HCT116 (cell line): ENCODE measurements around the gene CHRNA4. TPM values are rescaled to one million over a fixed set of nuclear protein-coding genes. Genes with fewer than 3 reads are reported as not detected.

Experiments
- ATAC-seq: fragments of 200-7000 bp; cut with Tn5 transposase; 2 replicates; pipeline ENCODE4 v1.9.1; 2020; ENCODE audit warnings: mild to moderate bottlenecking, moderate library complexity
- BruUV-seq: library from RNA; stranded (reverse); fragments of 400-500 nt; replicated peaks from 2 replicates; lab custom pipeline; 2021; lab: Mats Ljungman, UMichigan
- CTCF ChIA-PET: fragments of 300-600 bp; sonication (Branson Sonifier 250); formaldehyde crosslinking; loops from one replicate; lab custom pipeline; 2021; ENCODE audit warnings: antibody characterized with exemption; lab: Charles Lee
- POLR2A ChIA-PET: fragments of 300-600, 350-600 bp; sonication (Branson Sonifier 250); formaldehyde crosslinking; loops from one replicate; lab custom pipeline; 2021; ENCODE audit warnings: antibody characterized with exemption; lab: Charles Lee
- RAD21 ChIA-PET, 2 experiments: fragments of 300-600 bp; sonication (Branson Sonifier 250); formaldehyde crosslinking; loops; one replicate each; lab custom pipeline; 2023; ENCODE audit warnings: low total read pairs in 2 of 2; ENCODE audit not compliant: uncharacterized antibody in 2 of 2, unreplicated experiment in 2 of 2, low non-redundant PET in 1 of 2; lab: Charles Lee
- DNase-seq: peaks from one replicate; pipeline ENCODE4 v3.0.0-alpha.2; 2010; ENCODE audit warnings: low read depth, low spot score
- H2AFZ ChIP-seq: fragments of 200-600 bp; shearing (Covaris generic), sonication (generic); 2 replicates; pipeline ENCODE4 v1.6.1; 2017; ENCODE audit warnings: low read depth, mixed run types, mixed read lengths, antibody characterized with exemption, low read length; ENCODE audit not compliant: poor library complexity, severe bottlenecking
- H3K27ac ChIP-seq: 2 replicates; pipeline ENCODE4 v1.5.1; 2012; ENCODE audit warnings: low read depth, low read length
- H3K27me3 ChIP-seq: fragments of 200-600 bp; sonication (generic); 2 replicates; pipeline ENCODE4 v1.6.1; 2016; ENCODE audit warnings: mixed run types, low read length, mixed read lengths; ENCODE audit not compliant: insufficient read depth
- H3K36me3 ChIP-seq, 2 experiments: fragments of 200-500 bp in 1 of 2; fragments of 200-600 bp in 1 of 2; sonication (Bioruptor generic) in 1 of 2; sonication (generic) in 1 of 2; 2 replicates each; pipeline versions ENCODE4 v1.5.1 to v1.6.1; 2014 to 2016; ENCODE audit warnings: low read length in 2 of 2, inconsistent platforms in 1 of 2, mixed read lengths in 1 of 2, mixed run types in 1 of 2; ENCODE audit not compliant: insufficient read depth in 2 of 2, control insufficient read depth in 1 of 2
- H3K4me1 ChIP-seq, 2 experiments: fragments of 200-600 bp in 1 of 2; sonication (generic) in 1 of 2; 2 replicates each; pipeline versions ENCODE4 v1.5.1 to v1.6.1; 2012 to 2017; ENCODE audit warnings: low read length in 2 of 2, inconsistent platforms in 1 of 2, mild to moderate bottlenecking in 1 of 2, mixed read lengths in 1 of 2, mixed run types in 1 of 2, moderate library complexity in 1 of 2; ENCODE audit not compliant: insufficient read depth in 2 of 2, control insufficient read depth in 1 of 2
- H3K4me2 ChIP-seq: fragments of 200-600 bp; sonication (generic); 2 replicates; pipeline ENCODE4 v1.6.1; 2017; ENCODE audit warnings: mixed run types, low read length, mixed read lengths
- H3K4me3 ChIP-seq, 2 experiments: fragments of 200-600 bp in 1 of 2; sonication (generic) in 1 of 2; replicated peaks in 1 of 2; 2 replicates each; pipeline ENCODE4 v1.5.1; 2011 to 2016; ENCODE audit warnings: low read length in 2 of 2, control low read depth in 1 of 2, low read depth in 1 of 2, mild to moderate bottlenecking in 1 of 2, mixed read lengths in 1 of 2, mixed run types in 1 of 2
- H3K79me2 ChIP-seq: fragments of 200-600 bp; sonication (generic); 2 replicates; pipeline ENCODE4 v1.6.1; 2017; ENCODE audit warnings: mild to moderate bottlenecking, mixed run types, low read length, moderate library complexity, mixed read lengths; ENCODE audit not compliant: insufficient read depth
- H3K9ac ChIP-seq: fragments of 200-600 bp; sonication (generic); 2 replicates; pipeline ENCODE4 v1.6.1; 2016; ENCODE audit warnings: low read length, mixed read lengths
- H3K9me2 ChIP-seq: fragments of 200-600 bp; sonication (generic), shearing (Covaris generic); 2 replicates; pipeline ENCODE4 v1.6.1; 2017; ENCODE audit warnings: mixed run types, mild to moderate bottlenecking, moderate library complexity; ENCODE audit not compliant: insufficient read depth
- H3K9me3 ChIP-seq, 2 experiments: fragments of 200-500 bp in 1 of 2; fragments of 200-600 bp in 1 of 2; sonication (Bioruptor generic) in 1 of 2; sonication (generic) in 1 of 2; 2 replicates each; pipeline ENCODE4 v1.6.1; 2014 to 2017; ENCODE audit warnings: low read length in 2 of 2, mixed read lengths in 2 of 2, inconsistent platforms in 1 of 2, low read depth in 1 of 2, mild to moderate bottlenecking in 1 of 2, mixed run types in 1 of 2, moderate library complexity in 1 of 2; ENCODE audit not compliant: control insufficient read depth in 1 of 2, insufficient read depth in 1 of 2
- H4K20me1 ChIP-seq: fragments of 200-600 bp; sonication (generic), shearing (Covaris generic); 2 replicates; pipeline ENCODE4 v1.6.1; 2017; ENCODE audit warnings: mixed run types, mild to moderate bottlenecking, moderate library complexity; ENCODE audit not compliant: insufficient read depth
- EZH2 ChIP-seq: fragments of 200-600 bp; sonication (generic); IDR thresholded peaks from 2 replicates; pipeline ENCODE4 v1.6.1; 2017; ENCODE audit warnings: antibody characterized with exemption, mixed run types
- RAD21 ChIP-seq: IDR thresholded peaks from 2 replicates; pipeline ENCODE4 v1.6.1; 2012; ENCODE audit warnings: low read depth, mild to moderate bottlenecking
- ZFX ChIP-seq: fragments of 450-650 bp; IDR thresholded peaks from 2 replicates; pipeline ENCODE4 v1.6.1; 2017
- intact Hi-C: fragments of 100-400 bp; cut with micrococcal nuclease; formaldehyde crosslinking; loops from 2 replicates; pipeline ENCODE4 v1.10.0; 2022
- total RNA-seq: library from RNA; stranded (reverse); gene quantifications from one replicate; pipeline ENCODE4 v1.2.1, GENCODE V29; 2021; ENCODE audit not compliant: unreplicated experiment
- TF ChIP-seq, protein P1 (sequence below), 3 experiments: fragments of 200-600 bp in 1 of 3; sonication (generic) in 1 of 3; IDR thresholded peaks in 2 of 3; conservative IDR thresholded peaks in 1 of 3; 2 replicates each; pipeline ENCODE4 v1.5.1; 2012 to 2017; ENCODE audit warnings: low read depth in 2 of 3, low read length in 2 of 3, antibody characterized with exemption in 1 of 3, borderline replicate concordance in 1 of 3, control low read depth in 1 of 3, mild to moderate bottlenecking in 1 of 3, mixed read lengths in 1 of 3, mixed run types in 1 of 3, moderate library complexity in 1 of 3; ENCODE audit not compliant: insufficient read depth in 1 of 3
- TF ChIP-seq, protein P2 (sequence below): IDR thresholded peaks from 2 replicates; pipeline ENCODE4 v1.6.1; 2012

CHRNA4 gene
- total RNA-seq, 1 experiment from 2014 or later = not detected

DNA sequence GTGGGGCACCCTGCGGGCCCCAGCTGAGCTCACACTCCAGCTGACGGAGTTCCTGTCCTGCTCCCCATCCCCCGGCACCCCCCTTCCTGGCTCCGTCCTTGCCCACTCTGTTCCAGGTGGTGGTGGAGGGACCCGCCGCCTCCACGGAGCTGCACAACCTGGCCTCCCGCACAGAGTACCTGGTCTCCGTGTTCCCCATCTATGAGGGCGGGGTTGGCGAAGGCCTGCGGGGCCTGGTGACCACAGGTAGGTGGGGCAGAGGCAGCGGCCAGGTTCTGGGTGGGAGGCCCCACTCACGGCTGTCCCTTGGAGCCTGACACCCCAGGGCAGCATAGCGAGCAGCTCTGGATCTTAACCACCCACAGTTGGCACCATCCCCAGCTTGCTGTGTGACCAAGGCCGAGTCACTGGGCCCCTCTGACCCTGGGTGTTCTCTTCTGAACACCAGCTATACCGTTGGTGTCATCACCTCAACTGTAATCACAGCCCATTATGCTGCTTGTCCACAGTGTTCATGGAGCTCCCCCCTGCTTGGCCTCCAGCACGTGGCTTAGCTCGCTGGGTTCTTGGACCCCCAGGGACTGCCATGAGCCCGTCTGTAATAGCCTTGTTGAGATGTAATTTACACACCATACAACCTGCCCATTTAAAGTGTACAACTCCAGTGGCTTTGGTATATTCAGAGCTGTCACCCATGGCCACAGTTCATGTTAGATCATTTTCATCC, 50.7 kb downstream of the CHRNA4 start:
- Histone ChIP-seq H2AFZ (no peak overlapping the region), H3K27me3 (no peaks in the 10 kb centered on the region), H3K9ac (no peak overlapping the region), H3K4me2 (no peak overlapping the region), H3K27ac (no peak overlapping the region), H3K36me3 (no peaks in the 10 kb centered on the region), H3K4me1 (no peaks in the 10 kb centered on the region), H4K20me1 (no peaks in the 10 kb centered on the region), H3K79me2 (no peaks in the 10 kb centered on the region), H3K4me3 (no peak overlapping the region), H3K9me3 (no peaks in the 10 kb centered on the region), H3K9me2 (no peaks in the 10 kb centered on the region)
- ChIA-PET RAD21 (interaction anchor here (2.2 to 2.3 kb wide), 2 partner anchors 71 to 72 kb away, joined by 5 to 9 read pairs; no protein-coding TSS in a partner anchor), CTCF (interaction anchor here (1.5 to 3.1 kb wide), 5 partner anchors 19 to 87 kb away, joined by 5 to 55 read pairs (median 7); partner anchors contain the start of gene ARFGAP1), POLR2A (no interaction called here)
- no peak for TF ChIP-seq ZFX
- no TSS peak for BruUV-seq
- intact Hi-C loops = no loop called here
- DNase-seq (no peak), ATAC-seq (no peak)

DNA sequence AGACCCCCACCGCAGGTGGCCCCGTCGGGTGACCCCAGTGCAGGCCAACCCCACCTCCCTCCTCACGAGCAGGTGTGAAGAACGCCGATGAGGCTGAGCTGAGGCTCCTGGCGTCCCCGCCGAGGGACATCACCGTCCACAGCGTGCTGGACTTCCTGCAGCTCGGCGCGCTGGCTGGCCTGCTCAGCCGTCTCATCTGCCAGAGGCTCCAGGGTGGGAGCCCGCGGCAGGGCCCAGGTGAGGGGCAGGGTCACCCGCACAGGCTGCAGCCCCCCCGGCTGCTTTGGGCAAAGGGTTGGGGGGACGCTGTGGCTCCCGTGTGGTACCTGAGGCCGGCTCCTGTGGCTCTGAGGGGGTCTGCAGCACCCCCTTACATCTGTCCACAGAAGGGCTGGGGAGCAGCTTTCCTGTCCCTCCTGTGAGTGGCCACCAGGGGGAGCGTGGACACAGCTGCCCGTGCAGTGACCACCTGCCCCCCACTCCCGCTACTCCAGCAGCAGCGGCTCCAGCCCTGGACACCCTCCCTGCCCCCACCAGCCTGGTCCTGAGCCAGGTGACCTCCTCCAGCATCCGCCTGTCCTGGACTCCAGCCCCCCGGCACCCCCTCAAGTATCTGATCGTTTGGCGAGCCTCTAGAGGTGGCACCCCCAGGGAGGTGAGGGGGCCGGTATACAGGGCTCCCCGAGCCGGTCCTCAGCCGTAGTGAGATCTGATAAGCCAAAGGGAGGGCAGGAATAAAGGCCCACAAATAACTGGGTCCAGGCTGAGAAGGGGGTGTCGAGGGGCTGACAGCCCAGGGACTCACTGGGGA, 51.7 kb downstream of the CHRNA4 start:
- no TSS peak for BruUV-seq
- TF ChIP-seq RAD21 = peak; percentile 77
- TF ChIP-seq, protein P1, sequence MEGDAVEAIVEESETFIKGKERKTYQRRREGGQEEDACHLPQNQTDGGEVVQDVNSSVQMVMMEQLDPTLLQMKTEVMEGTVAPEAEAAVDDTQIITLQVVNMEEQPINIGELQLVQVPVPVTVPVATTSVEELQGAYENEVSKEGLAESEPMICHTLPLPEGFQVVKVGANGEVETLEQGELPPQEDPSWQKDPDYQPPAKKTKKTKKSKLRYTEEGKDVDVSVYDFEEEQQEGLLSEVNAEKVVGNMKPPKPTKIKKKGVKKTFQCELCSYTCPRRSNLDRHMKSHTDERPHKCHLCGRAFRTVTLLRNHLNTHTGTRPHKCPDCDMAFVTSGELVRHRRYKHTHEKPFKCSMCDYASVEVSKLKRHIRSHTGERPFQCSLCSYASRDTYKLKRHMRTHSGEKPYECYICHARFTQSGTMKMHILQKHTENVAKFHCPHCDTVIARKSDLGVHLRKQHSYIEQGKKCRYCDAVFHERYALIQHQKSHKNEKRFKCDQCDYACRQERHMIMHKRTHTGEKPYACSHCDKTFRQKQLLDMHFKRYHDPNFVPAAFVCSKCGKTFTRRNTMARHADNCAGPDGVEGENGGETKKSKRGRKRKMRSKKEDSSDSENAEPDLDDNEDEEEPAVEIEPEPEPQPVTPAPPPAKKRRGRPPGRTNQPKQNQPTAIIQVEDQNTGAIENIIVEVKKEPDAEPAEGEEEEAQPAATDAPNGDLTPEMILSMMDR (IDR thresholded peaks at IDR 0.05 in 2 of 3, conservative IDR thresholded peaks at IDR 0.05 in 1 of 3; ENCODE audit: borderline replicate concordance in 1 of 3, insufficient read depth in 1 of 3, low read depth in 2 of 3, low read length in 2 of 3) = peak; percentile 63 to 88 (median 82); a peak in 5 of 6 replicates
- TF ChIP-seq EZH2 = no peak
- TF ChIP-seq, protein P2, sequence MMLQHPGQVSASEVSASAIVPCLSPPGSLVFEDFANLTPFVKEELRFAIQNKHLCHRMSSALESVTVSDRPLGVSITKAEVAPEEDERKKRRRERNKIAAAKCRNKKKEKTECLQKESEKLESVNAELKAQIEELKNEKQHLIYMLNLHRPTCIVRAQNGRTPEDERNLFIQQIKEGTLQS = no peak
- Histone ChIP-seq H3K9me3 (no peaks in the 10 kb centered on the region), H3K4me2 (no peak overlapping the region), H3K36me3 (no peaks in the 10 kb centered on the region), H3K9ac (no peak overlapping the region), H3K4me3 (no peak overlapping the region), H3K79me2 (no peaks in the 10 kb centered on the region), H3K9me2 (no peaks in the 10 kb centered on the region), H3K27me3 (0 out of 2 replicates have a peak, but pooled peaks cover 7% of the 10 kb centered on the region), H2AFZ (no peak overlapping the region), H3K4me1 (no peaks in the 10 kb centered on the region), H3K27ac (no peak overlapping the region), H4K20me1 (no peaks in the 10 kb centered on the region)
- ChIA-PET RAD21 (interaction anchor here (2.2 to 2.3 kb wide), 2 partner anchors 72 to 73 kb away, joined by 5 to 9 read pairs; no protein-coding TSS in a partner anchor), POLR2A (no interaction called here), CTCF (interaction anchor here (0.8 to 3.1 kb wide), 8 partner anchors 11 to 664 kb away, joined by 3 to 55 read pairs (median 6); partner anchors contain the start of gene ARFGAP1)
- peak; percentile 78 for ATAC-seq
- intact Hi-C loops = loop anchor here (1.0 kb wide), 1 partner anchor 73 kb away; no protein-coding TSS in a partner anchor
- no peak for DNase-seq
